MM.1S (cell line): ENCODE measurements around the gene ADRA2B.

Experiments
- DNase-seq: peaks from one replicate; pipeline ENCODE4 v3.0.0-alpha.2; 2015
- H2AFZ ChIP-seq: fragments of 300-600 bp; sonication (generic); 2 replicates; pipeline ENCODE4 v1.6.0; 2016; ENCODE audit warnings: antibody characterized with exemption, low read length
- H3F3A ChIP-seq: fragments of 300-600 bp; sonication (generic); 2 replicates; pipeline ENCODE4 v1.6.1; 2016; ENCODE audit warnings: mild to moderate bottlenecking, antibody characterized with exemption, low read length, moderate library complexity, mixed read lengths; ENCODE audit not compliant: insufficient read depth
- H3K27ac ChIP-seq: fragments of 300-600 bp; sonication (generic); 2 replicates; pipeline ENCODE4 v1.5.1; 2016; ENCODE audit warnings: mild to moderate bottlenecking, low read length
- H3K27me3 ChIP-seq: fragments of 300-600 bp; sonication (generic); replicated peaks from 2 replicates; pipeline ENCODE4 v1.6.0; 2016; ENCODE audit warnings: low read length; ENCODE audit not compliant: insufficient read depth
- H3K36me3 ChIP-seq: fragments of 300-600 bp; sonication (generic); replicated peaks from 2 replicates; pipeline ENCODE4 v1.6.1; 2016; ENCODE audit warnings: mild to moderate bottlenecking, low read length, mixed read lengths; ENCODE audit not compliant: insufficient read depth
- H3K4me1 ChIP-seq: fragments of 300-600 bp; sonication (generic); 2 replicates; pipeline ENCODE4 v1.6.1; 2016; ENCODE audit warnings: low read length, mixed read lengths
- H3K4me2 ChIP-seq: fragments of 300-600 bp; sonication (generic); 2 replicates; pipeline ENCODE4 v1.6.0; 2016; ENCODE audit warnings: low read depth, low read length
- H3K4me3 ChIP-seq: fragments of 300-600 bp; sonication (generic); 2 replicates; pipeline ENCODE4 v1.5.1; 2016; ENCODE audit warnings: low read length, mixed read lengths
- H3K79me2 ChIP-seq: fragments of 300-600 bp; sonication (generic); 2 replicates; pipeline ENCODE4 v1.6.1; 2016; ENCODE audit warnings: mixed run types, low read length, mixed read lengths
- H3K9ac ChIP-seq: fragments of 300-600 bp; sonication (generic); 2 replicates; pipeline ENCODE4 v1.6.1; 2016; ENCODE audit warnings: low read length, mixed read lengths
- H3K9me2 ChIP-seq: fragments of 300-600 bp; sonication (generic); replicated peaks from 2 replicates; pipeline ENCODE4 v1.6.1; 2016; ENCODE audit warnings: mild to moderate bottlenecking, low read length, mixed read lengths; ENCODE audit not compliant: insufficient read depth
- H3K9me3 ChIP-seq: fragments of 300-600 bp; sonication (generic); replicated peaks from 2 replicates; pipeline ENCODE4 v1.6.1; 2016; ENCODE audit warnings: mild to moderate bottlenecking, low read length, mixed read lengths; ENCODE audit not compliant: insufficient read depth
- H4K20me1 ChIP-seq: fragments of 300-600 bp; sonication (generic); 2 replicates; pipeline ENCODE4 v1.6.1; 2016; ENCODE audit warnings: mild to moderate bottlenecking, low read length, moderate library complexity, mixed read lengths; ENCODE audit not compliant: insufficient read depth
- EZH2 ChIP-seq: fragments of 300-600 bp; sonication (generic); optimal IDR thresholded peaks from 2 replicates; pipeline ENCODE3; 2017; ENCODE audit warnings: low read depth, mild to moderate bottlenecking, antibody characterized with exemption, low read length, mixed read lengths
- EZH2phosphoT487 ChIP-seq: fragments of 300-600 bp; sonication (generic); IDR thresholded peaks from 2 replicates; pipeline ENCODE4 v1.6.1; 2018; ENCODE audit warnings: antibody characterized with exemption, low read length
- TF ChIP-seq, protein P1 (sequence below): fragments of 300-600 bp; sonication (generic); IDR thresholded peaks from 2 replicates; pipeline ENCODE4 v1.5.1; 2016; ENCODE audit warnings: antibody characterized with exemption, low read length, mixed read lengths

ADRA2B gene

GRCh38 chr2:96091141-96091710 is 25.1 kb downstream of the ADRA2B start:
- H3K4me3 ChIP-seq: no peak overlapping the region
- H2AFZ ChIP-seq: no peak overlapping the region
- no peaks in the 10 kb centered on the region for H3K36me3 ChIP-seq
- no peak for DNase-seq
- H3K27ac ChIP-seq: no peak overlapping the region
- H3K9me3 ChIP-seq: no peaks in the 10 kb centered on the region
- TF ChIP-seq, protein P1, sequence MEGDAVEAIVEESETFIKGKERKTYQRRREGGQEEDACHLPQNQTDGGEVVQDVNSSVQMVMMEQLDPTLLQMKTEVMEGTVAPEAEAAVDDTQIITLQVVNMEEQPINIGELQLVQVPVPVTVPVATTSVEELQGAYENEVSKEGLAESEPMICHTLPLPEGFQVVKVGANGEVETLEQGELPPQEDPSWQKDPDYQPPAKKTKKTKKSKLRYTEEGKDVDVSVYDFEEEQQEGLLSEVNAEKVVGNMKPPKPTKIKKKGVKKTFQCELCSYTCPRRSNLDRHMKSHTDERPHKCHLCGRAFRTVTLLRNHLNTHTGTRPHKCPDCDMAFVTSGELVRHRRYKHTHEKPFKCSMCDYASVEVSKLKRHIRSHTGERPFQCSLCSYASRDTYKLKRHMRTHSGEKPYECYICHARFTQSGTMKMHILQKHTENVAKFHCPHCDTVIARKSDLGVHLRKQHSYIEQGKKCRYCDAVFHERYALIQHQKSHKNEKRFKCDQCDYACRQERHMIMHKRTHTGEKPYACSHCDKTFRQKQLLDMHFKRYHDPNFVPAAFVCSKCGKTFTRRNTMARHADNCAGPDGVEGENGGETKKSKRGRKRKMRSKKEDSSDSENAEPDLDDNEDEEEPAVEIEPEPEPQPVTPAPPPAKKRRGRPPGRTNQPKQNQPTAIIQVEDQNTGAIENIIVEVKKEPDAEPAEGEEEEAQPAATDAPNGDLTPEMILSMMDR: no peak
- no peak for TF ChIP-seq EZH2
- TF ChIP-seq EZH2phosphoT487: no peak
- H3K79me2 ChIP-seq: no peaks in the 10 kb centered on the region
- no peaks in the 10 kb centered on the region for H3K4me1 ChIP-seq
- no peaks in the 10 kb centered on the region for H3K27me3 ChIP-seq
- H3K9ac ChIP-seq: no peak overlapping the region
- H3K9me2 ChIP-seq: no peaks in the 10 kb centered on the region
- no peaks in the 10 kb centered on the region for H4K20me1 ChIP-seq
- no peaks in the 10 kb centered on the region for H3F3A ChIP-seq
- H3K4me2 ChIP-seq: no peak overlapping the region

DNA sequence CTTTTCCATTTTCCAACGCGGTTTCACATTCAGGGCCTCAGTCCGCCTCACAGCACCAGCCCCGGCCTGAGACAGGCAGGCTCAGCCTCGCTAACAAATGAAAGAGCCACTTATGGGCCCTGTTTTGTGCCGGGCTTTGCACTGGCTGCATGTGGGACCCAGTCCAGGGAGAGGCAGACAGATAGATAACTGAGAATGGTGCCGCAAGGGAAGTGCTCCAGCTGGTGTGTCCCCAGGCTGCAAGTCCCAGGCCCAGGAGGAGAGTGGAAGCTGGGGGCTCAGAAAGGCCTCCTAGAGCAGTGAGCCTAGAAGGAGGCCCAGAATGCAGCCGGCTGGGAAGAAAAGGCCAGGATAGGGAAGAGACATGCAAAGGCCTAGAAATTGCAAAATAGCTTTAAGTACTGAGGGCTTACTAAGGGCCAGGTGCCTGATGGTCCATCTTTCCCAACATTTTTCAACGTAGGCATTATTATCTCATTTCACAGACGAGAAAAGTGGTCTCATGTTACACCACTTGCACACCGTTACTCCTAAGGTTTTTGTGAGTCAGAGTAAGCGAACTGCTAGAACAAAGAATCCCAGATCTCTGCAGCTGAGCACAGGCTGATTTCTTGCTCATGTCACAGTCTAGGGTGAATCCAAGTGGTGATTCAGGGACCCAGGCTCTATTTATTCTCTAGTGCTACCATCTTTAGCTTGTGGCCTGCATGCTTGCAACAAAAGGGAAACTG is 26.0 kb downstream of the ADRA2B start:
- Histone ChIP-seq H3K27ac (no peak overlapping the region), H3K27me3 (no peaks in the 10 kb centered on the region), H3K4me2 (no peak overlapping the region), H3K9ac (no peak overlapping the region), H2AFZ (no peak overlapping the region), H3K79me2 (no peaks in the 10 kb centered on the region), H3F3A (no peaks in the 10 kb centered on the region), H3K4me1 (no peaks in the 10 kb centered on the region), H4K20me1 (no peaks in the 10 kb centered on the region), H3K4me3 (no peak overlapping the region), H3K36me3 (no peaks in the 10 kb centered on the region), H3K9me3 (no peaks in the 10 kb centered on the region), H3K9me2 (no peaks in the 10 kb centered on the region)
- TF ChIP-seq, protein P1: no peak
- DNase-seq: no peak

DNA sequence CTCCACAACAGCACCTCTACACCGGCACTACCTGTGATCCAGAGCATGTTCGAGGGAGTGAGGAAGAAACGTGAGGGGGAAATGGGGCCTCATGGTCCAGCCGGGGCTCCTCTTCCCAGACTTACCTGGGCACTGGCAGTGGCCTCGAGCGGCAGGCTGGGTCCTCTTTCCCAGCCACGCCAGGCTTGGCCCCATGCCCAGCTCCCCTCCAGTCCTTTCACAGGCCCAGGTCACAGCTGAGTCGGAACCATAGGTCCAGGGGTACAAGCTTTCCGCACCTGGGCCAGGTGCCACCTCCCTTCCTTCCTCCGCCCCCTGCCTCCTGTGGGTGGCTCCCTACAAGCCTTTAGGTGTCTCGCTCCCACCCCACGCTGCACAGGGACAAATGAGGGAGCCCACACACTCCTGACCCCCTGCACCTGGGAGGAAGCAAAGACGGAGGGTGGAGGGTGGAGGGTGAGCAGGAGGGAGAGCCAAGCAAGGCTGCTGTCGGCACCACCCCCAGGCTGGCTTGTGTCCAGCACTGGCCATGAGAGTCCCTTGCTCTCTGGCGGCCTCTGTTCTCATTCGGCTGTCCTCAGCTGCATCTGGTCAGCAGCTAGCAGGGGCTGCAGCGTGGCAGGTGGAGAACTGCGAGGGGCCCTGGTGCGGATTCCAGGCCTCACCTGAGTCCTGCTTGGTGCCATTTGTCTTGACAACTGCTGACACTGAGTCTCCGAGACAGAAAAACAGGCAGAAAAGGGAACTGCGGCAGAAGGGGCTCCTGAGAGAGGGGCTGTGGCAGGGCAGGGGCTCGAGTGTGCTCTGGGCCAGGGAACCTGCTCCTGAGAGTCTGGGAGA is 26.8 kb downstream of the ADRA2B start:
- TF ChIP-seq EZH2phosphoT487: no peak
- TF ChIP-seq, protein P1: no peak
- H3K27me3 ChIP-seq: no peaks in the 10 kb centered on the region
- no peak overlapping the region for H3K4me3 ChIP-seq
- no peaks in the 10 kb centered on the region for H3K36me3 ChIP-seq
- H3F3A ChIP-seq: no peaks in the 10 kb centered on the region
- no peaks in the 10 kb centered on the region for H4K20me1 ChIP-seq
- DNase-seq: no peak
- no peak overlapping the region for H3K4me2 ChIP-seq
- H2AFZ ChIP-seq: no peak overlapping the region
- no peaks in the 10 kb centered on the region for H3K4me1 ChIP-seq
- no peaks in the 10 kb centered on the region for H3K79me2 ChIP-seq
- H3K9me3 ChIP-seq: no peaks in the 10 kb centered on the region
- H3K27ac ChIP-seq: no peak overlapping the region
- H3K9me2 ChIP-seq: no peaks in the 10 kb centered on the region
- H3K9ac ChIP-seq: no peak overlapping the region
